A549 (cell line): Measurements from ENCODE around the gene NBEAL2.

Experiments
- JUN ChIP-seq, 2 experiments: fragments of >200 bp; sonication (Bioruptor Twin); formaldehyde crosslinking; IDR thresholded peaks; 2 replicates in 1 of 2; 3 replicates in 1 of 2; pipeline ENCODE4 v1.6.1; 2016 to 2017
- RAD21 ChIP-seq, 2 experiments: fragments of >200 bp in 1 of 2; sonication (Bioruptor Twin) in 1 of 2; formaldehyde crosslinking in 1 of 2; IDR thresholded peaks in 1 of 2; conservative IDR thresholded peaks in 1 of 2; 2 replicates in 1 of 2; 3 replicates in 1 of 2; pipeline ENCODE4 v1.6.1; 2012 to 2018; ENCODE audit warnings: inconsistent platforms in 1 of 2

GRCh38 chr3:46970391-46971091, 8.9 kb upstream of the NBEAL2 start:
- TF ChIP-seq RAD21 (conservative IDR thresholded peaks at IDR 0.05 in 1 of 2, IDR thresholded peaks at IDR 0.05 in 1 of 2) (no peak), JUN (IDR thresholded peaks at IDR 0.05) (no peak)
